HG03139 (cell line): ENCODE measurements around the gene USPL1.
"Not testable (repeated sequence)": the region's sequence is repeated elsewhere in the genome, so short reads cannot be mapped to it uniquely, and the experiment has no call there.

Experiments used
- ATAC-seq: cut with Tn5 transposase; IDR thresholded peaks from one replicate; pipeline ENCODE4 v1.9.1; 2021; ENCODE audit not compliant: unreplicated experiment

Gene USPL1

DNA sequence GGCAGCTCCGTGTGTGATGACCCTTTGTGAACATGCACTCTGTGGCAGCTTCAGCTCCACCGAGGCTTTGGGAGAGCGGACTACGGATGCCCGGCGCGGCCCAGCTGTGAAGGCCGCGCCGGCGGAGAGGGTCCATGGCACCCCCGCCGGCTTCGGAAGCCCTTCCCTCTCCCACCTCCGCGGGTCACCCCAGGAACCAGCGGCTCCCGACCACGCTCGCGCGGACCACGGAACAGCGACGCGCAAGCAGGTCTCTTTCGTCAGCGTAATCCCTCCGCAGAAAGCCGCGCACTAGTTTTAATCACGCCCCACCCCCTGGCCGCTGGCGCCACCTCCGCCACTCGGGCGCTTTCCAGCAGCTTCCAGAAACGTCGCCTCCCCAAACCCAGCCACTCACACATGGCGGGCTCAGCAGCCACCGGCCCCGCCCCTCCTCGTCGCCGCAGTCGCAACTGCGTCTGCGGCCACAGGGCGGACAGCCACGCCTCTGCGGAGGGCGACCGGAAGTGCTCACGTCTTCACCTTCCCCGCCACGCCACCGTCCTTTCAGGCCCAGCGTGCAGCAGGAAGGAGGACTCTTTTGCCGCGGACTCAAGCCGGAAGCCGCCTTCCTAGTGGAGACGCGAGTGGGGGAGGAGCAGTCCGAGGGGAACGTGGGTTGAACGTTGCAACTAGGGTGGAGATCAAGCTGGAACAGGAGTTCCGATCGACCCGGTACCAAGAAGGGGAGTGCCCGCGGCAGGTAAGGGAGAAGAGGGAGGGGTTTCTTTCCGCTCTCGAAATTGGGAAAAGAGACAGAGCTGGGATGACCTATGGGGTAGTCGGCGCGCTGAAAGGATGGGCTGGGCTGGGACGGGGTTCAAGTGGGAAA is at the start of gene USPL1:
USPL1 (plus strand) TSS at position 606 of the 871 bp plus-strand sequence. CDS start 3,221 bp downstream, outside the sequence.
- ATAC-seq: peak; percentile 79

DNA sequence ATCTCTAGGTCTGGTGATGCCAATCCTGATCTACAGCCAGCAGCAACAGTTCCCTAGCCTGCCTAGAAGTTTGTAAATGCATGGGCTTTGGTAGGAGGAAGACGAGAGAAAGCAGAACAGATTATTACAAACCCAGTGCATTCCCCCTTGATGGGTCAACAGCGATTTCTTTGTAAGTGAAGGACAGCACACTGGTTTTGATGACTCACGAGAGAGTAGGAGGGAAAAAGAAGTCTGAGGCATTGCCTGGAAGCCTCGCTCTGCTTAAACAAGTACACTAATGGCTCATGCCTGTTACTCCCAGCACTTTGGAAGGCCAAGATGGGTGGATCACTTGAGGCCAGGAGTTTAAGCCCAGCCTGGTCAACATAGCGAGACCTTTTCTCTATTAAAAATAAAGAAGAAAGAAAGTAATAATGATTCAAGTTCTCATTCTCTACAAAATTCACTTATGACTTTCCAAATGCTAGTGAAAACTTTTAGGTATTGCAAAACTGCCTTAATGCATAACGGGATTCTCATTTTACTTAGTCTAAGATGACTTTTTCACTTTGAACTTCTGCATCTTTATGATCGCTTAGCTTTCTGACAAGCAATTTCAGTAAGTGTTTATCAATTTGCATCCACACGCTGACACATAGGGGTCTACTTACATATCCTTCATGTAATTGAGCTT is 47.7 kb upstream of the USPL1 start:
- no peak for ATAC-seq

- no peak for ATAC-seq
These were observed 47.0 kb upstream of the USPL1 start for GRCh38 chr13:30570691-30571090.

GRCh38 chr13:30572859-30573275 is 44.9 kb upstream of the USPL1 start:
- no peak for ATAC-seq

DNA sequence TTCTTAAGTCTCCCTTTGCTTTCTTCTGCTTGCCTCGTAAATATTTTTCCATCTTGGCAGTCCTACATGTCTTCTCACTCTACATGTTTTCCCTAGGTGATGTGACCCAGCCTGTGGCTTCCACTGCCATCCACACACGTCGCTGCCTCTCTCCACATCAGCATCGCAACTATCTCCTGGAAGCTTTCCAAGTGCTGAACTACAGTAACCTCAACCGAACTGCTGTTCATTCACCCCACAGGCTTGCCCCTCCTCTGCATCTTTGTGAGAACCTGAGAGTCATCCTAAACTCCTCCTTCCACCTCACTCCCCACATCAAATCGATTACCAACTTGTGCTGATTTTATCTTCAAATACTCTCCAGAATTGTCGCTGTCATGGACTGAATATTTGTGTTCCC is 41.2 kb upstream of the USPL1 start:
- no peak for ATAC-seq

GRCh38 chr13:30577401-30577852 is 40.3 kb upstream of the USPL1 start:
- peak; percentile 69 for ATAC-seq

- ATAC-seq: no peak
These were observed 36.7 kb upstream of the USPL1 start for GRCh38 chr13:30580852-30581502.

DNA sequence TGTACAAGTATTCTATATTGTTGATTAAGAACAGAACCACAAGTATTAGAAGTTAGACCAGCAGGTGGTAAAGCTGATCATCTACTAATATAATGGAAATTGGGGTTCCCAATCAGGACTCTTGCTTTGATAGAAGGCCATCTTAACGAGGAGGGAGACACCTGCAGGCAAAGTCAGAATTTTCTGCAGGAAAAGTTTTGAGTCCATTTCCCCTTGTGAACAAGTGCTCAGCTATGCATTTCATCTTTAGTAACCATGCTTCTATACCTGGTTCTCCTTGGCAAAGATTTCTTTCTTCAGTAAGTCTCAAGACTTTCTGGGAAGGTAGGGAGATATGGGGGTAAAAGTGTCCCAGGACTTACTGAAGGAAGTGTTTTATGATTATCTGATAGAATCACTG is 36.1 kb upstream of the USPL1 start:
- ATAC-seq: no peak

DNA sequence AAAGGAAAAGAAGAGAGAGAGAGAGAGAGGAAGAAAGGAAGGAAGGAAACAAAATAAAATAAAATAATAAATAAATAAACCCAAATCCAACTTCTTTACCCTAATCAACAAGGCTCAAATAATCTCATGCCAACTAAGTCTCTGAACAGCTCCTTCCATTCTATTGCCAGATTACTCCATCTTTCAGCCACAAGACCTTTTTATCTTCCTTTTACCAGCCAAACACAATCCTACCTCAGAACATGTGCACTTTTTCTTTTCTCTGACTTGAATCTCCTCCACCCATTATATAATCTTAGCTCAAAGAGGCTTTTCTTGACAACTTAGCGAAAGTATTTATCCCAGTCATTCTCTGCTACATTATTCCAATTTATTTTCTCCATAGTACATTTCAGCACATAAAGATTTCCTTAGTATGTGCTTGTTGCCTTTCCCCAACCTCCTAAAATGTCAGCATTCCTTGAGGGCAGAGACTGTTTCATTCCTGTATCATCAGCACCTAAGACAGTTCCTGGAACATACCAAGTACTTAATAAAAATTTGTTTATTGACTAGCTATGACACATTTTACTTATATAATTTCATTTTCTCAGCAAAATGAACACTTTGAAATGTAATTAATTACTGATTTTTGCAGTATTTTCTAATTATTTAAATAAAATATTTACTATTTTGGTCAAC is 33.5 kb upstream of the USPL1 start:
- ATAC-seq: no peak

GRCh38 chr13:30585748-30586262 is 31.9 kb upstream of the USPL1 start:
- no peak for ATAC-seq

DNA sequence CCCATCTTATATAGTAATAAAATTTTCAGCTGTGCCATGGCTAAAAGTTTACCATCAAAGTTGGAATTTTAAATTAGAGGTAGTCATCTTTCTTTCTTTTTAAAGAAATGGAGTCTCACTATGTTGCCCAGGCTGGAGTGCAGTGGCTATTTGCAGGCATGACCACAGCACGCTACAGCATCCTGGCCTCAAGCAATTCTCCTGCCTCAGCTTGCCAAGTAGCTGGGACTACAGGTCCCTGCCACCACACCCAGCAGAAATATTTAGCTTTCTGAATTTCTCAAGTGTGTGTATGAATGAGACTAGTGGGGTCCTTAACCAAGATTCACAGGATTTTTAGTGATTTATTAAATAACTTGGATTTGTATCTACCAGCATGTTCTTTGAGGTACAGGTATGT is 30.5 kb upstream of the USPL1 start:
- ATAC-seq: no peak

- ATAC-seq: no peak
These were observed 30.0 kb upstream of the USPL1 start for GRCh38 chr13:30587739-30588138.

GRCh38 chr13:30593001-30593400 is 24.7 kb upstream of the USPL1 start:
- no peak for ATAC-seq

- no peak for ATAC-seq
These were observed 17.2 kb upstream of the USPL1 start for GRCh38 chr13:30600496-30600895.

- no peak for ATAC-seq
These were observed 15.9 kb upstream of the USPL1 start for GRCh38 chr13:30601836-30602235.

- ATAC-seq: no peak
These were observed 12.7 kb upstream of the USPL1 start for GRCh38 chr13:30605052-30605451.

- ATAC-seq: not testable (repeated sequence)
These were observed 10.5 kb upstream of the USPL1 start for GRCh38 chr13:30607186-30607585.

- peak; percentile 95 for ATAC-seq
These were observed 9.8 kb upstream of the USPL1 start for GRCh38 chr13:30607908-30608307.

GRCh38 chr13:30608364-30608763 is 9.4 kb upstream of the USPL1 start:
- no peak for ATAC-seq

DNA sequence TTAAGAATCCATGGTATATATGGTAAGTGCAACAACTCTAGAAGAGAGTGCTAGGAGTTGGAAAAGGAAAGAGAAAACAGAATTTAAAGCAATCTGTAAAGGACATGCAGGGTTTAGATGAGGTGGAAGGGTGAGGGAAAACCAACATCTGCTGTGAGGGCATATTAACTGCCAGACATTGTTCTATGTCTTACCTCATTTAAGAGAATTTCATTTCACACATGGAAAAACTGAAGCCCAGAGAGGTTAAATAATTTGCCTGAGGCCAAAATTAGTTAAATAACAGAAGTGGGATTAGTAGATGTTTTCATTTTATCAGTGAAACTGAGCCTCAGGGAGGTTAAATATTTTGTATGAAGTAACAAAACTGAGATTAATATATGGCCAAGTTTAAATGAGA is 7.4 kb upstream of the USPL1 start:
- no peak for ATAC-seq

DNA sequence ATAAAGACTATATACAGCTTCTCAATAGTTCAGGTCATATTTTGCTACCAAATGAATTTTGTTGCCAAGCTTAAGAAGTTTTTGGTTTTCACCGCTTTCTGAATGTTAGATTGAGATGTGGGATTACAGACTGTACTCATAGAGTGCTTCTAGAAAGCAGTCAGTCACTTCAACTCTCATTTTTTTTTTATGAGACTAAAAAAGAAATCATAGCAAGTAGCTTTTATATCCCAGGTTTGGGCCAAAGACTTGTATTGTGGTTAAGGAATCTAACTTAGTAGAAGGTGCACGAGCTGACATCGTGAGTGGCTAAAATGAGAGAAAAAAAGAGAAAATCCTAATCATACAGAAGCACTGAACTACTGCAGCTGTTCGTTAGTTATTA is 2.2 kb upstream of the USPL1 start:
- ATAC-seq: no peak
